AG09309 (cell line): ENCODE results near the gene IRX2.
A peak's percentile ranks its signal among the peaks of the same experiment; 100 is the strongest.

ENCODE experiments used
- DNase-seq: peaks from one replicate; pipeline ENCODE4 v3.0.0-alpha.2; 2010; ENCODE audit warnings: low read depth
- H3K4me3 ChIP-seq: 2 replicates; pipeline ENCODE4 v1.5.1; 2011; ENCODE audit warnings: mild to moderate bottlenecking, low read depth, low read length, moderate library complexity; ENCODE audit not compliant: control insufficient read depth
- TF ChIP-seq, protein P1 (sequence below): IDR thresholded peaks from 2 replicates; pipeline ENCODE4 v1.5.1; 2011; ENCODE audit warnings: mild to moderate bottlenecking, low read depth, low read length, inconsistent platforms; ENCODE audit not compliant: insufficient read depth, control insufficient read depth; ENCODE audit errors: missing control alignments

IRX2 gene

GRCh38 chr5:2741956-2742355 lies 9.5 kb downstream of the IRX2 start:
- H3K4me3 ChIP-seq, result no peak overlapping the region
- TF ChIP-seq, protein P1, sequence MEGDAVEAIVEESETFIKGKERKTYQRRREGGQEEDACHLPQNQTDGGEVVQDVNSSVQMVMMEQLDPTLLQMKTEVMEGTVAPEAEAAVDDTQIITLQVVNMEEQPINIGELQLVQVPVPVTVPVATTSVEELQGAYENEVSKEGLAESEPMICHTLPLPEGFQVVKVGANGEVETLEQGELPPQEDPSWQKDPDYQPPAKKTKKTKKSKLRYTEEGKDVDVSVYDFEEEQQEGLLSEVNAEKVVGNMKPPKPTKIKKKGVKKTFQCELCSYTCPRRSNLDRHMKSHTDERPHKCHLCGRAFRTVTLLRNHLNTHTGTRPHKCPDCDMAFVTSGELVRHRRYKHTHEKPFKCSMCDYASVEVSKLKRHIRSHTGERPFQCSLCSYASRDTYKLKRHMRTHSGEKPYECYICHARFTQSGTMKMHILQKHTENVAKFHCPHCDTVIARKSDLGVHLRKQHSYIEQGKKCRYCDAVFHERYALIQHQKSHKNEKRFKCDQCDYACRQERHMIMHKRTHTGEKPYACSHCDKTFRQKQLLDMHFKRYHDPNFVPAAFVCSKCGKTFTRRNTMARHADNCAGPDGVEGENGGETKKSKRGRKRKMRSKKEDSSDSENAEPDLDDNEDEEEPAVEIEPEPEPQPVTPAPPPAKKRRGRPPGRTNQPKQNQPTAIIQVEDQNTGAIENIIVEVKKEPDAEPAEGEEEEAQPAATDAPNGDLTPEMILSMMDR, result no peak
- DNase-seq, result no peak

DNA sequence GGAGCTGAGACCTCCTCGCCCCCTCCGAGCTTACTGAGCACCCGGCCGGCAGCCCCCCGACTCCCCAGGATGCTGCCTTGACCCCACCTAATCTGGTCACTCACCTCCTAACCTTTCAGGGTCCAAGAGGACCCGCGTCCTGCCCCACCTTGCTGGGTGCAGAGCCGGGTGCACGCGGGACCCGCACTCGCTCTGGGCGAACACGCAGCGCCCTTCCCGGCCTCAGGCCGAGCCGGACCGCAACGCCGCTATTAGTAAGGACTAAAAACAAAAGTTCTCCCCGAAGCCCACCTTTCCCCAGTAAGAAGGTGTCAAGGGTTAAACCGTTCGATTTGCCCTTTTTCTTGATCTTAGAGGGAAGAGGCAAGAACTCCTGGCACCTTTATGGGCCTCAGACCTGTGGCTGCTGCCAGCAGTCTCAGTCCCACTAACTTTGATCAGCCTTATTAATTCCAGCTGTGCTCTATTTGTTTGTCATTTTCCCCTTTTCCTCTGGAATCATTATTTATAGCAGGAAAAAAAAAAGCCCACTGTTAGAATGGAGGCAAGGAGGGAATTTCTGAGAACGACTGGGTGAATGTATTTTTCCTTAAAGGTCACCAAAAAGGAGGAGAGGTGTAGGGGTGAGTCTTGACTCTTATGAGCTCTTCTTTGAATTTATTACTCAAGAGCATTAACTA lies 10.5 kb downstream of the IRX2 start:
- no peak for DNase-seq
- TF ChIP-seq, protein P1, result no peak
- no peak overlapping the region for H3K4me3 ChIP-seq

DNA sequence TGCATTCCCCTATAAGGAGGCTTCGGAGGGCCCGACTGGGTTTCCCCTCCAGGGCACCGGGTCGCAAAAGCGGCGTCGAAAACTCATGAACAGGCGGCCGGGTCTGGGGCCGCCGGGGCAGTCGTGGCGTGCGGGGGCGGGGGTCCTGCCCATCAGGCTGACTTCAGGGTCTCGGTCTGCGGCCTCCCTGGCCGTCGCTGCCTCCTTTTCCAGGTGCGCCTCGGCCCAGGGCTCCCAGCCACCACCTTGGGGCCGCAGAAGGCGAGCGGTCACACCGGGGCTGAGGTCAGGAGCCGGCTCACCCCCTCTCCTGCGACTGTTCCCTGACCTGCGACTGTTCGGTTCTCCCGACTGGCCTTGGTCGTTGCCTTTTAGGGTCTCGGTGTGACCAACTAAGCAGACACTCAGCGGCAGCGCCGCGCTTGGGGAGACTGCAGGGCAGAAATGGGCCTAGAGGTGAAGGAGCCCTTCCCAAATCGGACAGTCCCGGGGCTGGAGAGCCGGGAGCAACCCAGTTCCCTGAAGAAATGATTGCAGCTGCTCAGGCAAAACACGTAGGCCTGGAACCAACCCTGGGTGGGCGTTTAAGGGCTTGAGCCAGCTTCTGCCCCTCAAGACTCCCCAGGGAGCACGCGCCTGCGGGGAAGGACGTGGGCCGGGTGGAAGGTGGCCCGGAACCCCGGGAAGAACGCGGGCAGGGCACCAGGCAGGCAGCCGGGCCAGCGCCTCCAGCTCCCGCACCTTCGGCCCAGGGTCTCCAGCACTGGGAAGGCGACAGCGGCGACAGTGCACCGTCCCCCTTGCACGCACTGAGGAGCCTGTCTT lies 11.2 kb downstream of the IRX2 start:
- no peak overlapping the region; the same call in 1 of the 2 replicates for H3K4me3 ChIP-seq
- TF ChIP-seq, protein P1, result no peak

DNA sequence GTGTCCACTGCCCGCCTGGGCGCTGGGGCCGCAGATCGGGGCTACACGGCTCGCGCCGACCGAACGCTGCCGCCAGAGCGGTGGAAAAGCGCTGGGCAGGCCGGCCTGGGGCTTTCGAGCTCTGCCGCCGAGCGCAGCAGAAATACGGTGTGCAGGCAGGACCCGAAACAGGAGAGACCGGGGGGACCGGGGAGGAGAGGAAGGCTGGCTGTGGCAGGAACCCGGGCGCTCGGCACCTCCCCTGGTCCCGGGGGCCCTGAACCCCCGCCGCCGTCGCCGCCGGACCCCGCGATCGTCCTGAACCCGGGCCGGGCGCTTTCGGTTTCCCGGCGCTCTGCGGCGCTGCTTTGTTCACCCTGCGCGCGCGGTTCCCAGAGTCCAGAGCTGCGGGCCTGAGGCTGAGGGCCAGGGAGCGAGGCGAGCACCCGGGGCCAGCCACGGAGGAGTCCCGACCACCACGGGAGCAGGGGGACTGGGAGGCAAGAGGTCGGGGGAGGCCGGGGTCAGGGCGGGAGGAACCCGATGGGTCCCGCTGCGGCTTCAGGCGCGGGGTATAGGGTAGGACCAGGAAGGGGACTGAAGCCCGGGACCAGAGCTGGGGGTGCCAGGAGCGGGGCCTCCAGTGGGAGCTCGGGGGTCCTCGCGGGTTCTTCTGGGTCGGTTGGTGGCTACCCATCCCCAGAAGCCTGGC lies 12.0 kb downstream of the IRX2 start:
- no peak for DNase-seq
- TF ChIP-seq, protein P1, result no peak
- peak overlapping the region; percentile 38 for H3K4me3 ChIP-seq

More for the DNA sequence above, 11.2 kb downstream of the IRX2 start:
- no peak for DNase-seq

- peak overlapping the region; percentile 38 for H3K4me3 ChIP-seq
- TF ChIP-seq, protein P1, result no peak
- no peak for DNase-seq
Measured at GRCh38 chr5:2738700-2739359, 12.6 kb downstream of the IRX2 start.

DNA sequence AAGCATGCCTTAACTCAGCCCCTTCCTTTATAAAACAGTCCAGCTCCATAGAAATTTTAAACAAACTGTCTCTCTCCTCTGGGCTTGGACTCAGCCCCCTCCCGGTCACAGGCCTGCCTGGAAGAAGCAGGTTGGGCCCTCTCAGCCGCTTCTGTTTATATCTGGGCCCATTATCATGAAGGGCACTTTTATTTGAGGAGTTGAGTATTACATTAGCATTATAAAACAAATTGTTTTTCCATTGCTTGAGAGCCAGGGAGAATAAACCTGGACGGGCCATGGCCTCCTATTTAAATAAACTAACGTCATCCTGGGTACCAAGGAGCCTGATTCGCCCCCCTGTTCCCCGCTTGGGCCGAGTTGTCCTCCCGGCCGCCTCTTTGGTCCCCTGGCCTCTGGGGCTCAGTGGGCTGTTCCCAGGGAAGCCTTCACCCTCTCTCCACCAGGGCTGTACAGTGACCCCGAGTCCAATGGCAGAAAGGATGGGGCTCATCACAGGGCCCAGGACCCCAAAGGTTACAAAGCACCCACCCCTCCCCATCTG lies 13.2 kb downstream of the IRX2 start:
- no peak overlapping the region for H3K4me3 ChIP-seq
- TF ChIP-seq, protein P1, result no peak
- DNase-seq, result no peak
